ENCODE results near the gene POLR2J3. TPM values are rescaled to one million over a fixed set of nuclear protein-coding genes. Genes with fewer than 3 reads are reported as not detected.
"Not testable (repeated sequence)": the region's sequence is repeated elsewhere in the genome, so short reads cannot be mapped to it uniquely, and the experiment has no call there.

Gene POLR2J3
- 10 to 100 TPM in 3 of 4 donors, 1 to 10 TPM in 1; 9.6 to 27.8 (median 15.4) TPM for total RNA-seq

- Histone ChIP-seq H3K4me3 (peak within 1 kb of the TSS; percentile 62 to 84 (median 73)), H3K27ac (peak within 1 kb of the TSS; percentile 61 to 87 (median 77))
- TF ChIP-seq CTCF (IDR thresholded peaks at IDR 0.05) (peak; percentile 29 to 89 (median 54)), EP300 (IDR thresholded peaks at IDR 0.05) (peak in 1 of 2 donors; percentile 84)
- WGBS, 2 donors, result 0 to 1% methylated on average over 23 to 29 of the region's 64 CpGs
- DNase-seq (ENCODE audit: low spot score in 2 of 2), result peak; percentile 87 to 97
- not testable (repeated sequence) for H3K27me3 ChIP-seq, H3K9me3 ChIP-seq, H3K4me1 ChIP-seq, H3K36me3 ChIP-seq
These were observed at the start of gene POLR2J3 for GRCh38 chr7:102572261-102573239. Gene POLR2J3 (minus strand): TSS chr7:102572583. CDS start chr7:102572521, 62 bp downstream.

- WGBS, 2 donors, result 87 to 100% methylated on average over 3 of the region's 8 CpGs
- H3K27me3 ChIP-seq; H3K4me3 ChIP-seq; H3K9me3 ChIP-seq; H3K4me1 ChIP-seq; H3K27ac ChIP-seq; H3K36me3 ChIP-seq; DNase-seq (ENCODE audit: low spot score in 2 of 2): not testable (repeated sequence)
These were observed 45.7 kb upstream of the POLR2J3 start for GRCh38 chr7:102618122-102618521.

GRCh38 chr7:102616507-102617125, 44.2 kb upstream of the POLR2J3 start, which contains the start of gene RASA4:
Gene RASA4 (minus strand): TSS chr7:102616756. CDS start chr7:102616689, 67 bp downstream.
- WGBS, 2 donors, result no CpG with 5 or more reads among the region's 62 CpGs
- H3K4me1 ChIP-seq, H3K36me3 ChIP-seq, H3K9me3 ChIP-seq, H3K27me3 ChIP-seq: not testable (repeated sequence)
- Histone ChIP-seq H3K4me3 (peak within 1 kb of the TSS; percentile 29 to 50 (median 37)), H3K27ac (peak within 1 kb of the TSS in 1 of 4 donors; percentile 66)
- DNase-seq (ENCODE audit: low spot score in 2 of 2), result peak in 1 of 2 donors; percentile 5

GRCh38 chr7:102615930-102616329, 43.5 kb upstream of the POLR2J3 start:
- not testable (repeated sequence) for H3K4me3 ChIP-seq; H3K36me3 ChIP-seq; DNase-seq (ENCODE audit: low spot score in 2 of 2); H3K4me1 ChIP-seq; H3K27me3 ChIP-seq; H3K27ac ChIP-seq; H3K9me3 ChIP-seq
- WGBS, 2 donors, result no CpG with 5 or more reads among the region's 10 CpGs

- not testable (repeated sequence) for H3K4me3 ChIP-seq; H3K4me1 ChIP-seq; H3K27ac ChIP-seq; H3K27me3 ChIP-seq; H3K9me3 ChIP-seq; H3K36me3 ChIP-seq; DNase-seq (ENCODE audit: low spot score in 2 of 2)
- WGBS, 2 donors, result no CpG with 5 or more reads among the region's 3 CpGs
These were observed 42.5 kb upstream of the POLR2J3 start for GRCh38 chr7:102614873-102615272.

- H3K4me3 ChIP-seq; H3K27me3 ChIP-seq; H3K36me3 ChIP-seq; H3K4me1 ChIP-seq; DNase-seq (ENCODE audit: low spot score in 2 of 2); H3K9me3 ChIP-seq; H3K27ac ChIP-seq: not testable (repeated sequence)
- no CpG with 5 or more reads among the region's 4 CpGs for WGBS, 2 donors
These were observed 41.9 kb upstream of the POLR2J3 start for GRCh38 chr7:102614346-102614697.

- peak in 1 of 2 donors; percentile 4 for DNase-seq (ENCODE audit: low spot score in 2 of 2)
These were observed 41.4 kb upstream of the POLR2J3 start for GRCh38 chr7:102613575-102614345.

GRCh38 chr7:102611675-102612325, 39.4 kb upstream of the POLR2J3 start:
- H3K4me3 ChIP-seq, result not testable (repeated sequence)

More at GRCh38 chr7:102613575-102614345, 41.4 kb upstream of the POLR2J3 start:
- 44% methylated on average over 3 of the region's 15 CpGs; no CpG with 5 or more reads in 1 of the 2 donors for WGBS, 2 donors
- not testable (repeated sequence) for H3K27me3 ChIP-seq, H3K36me3 ChIP-seq, H3K4me1 ChIP-seq, H3K4me3 ChIP-seq, H3K9me3 ChIP-seq
- H3K27ac ChIP-seq, result peak overlapping the region in 2 of 4 donors; percentile 47 to 70

GRCh38 chr7:102611013-102611674, 38.8 kb upstream of the POLR2J3 start:
- not testable (repeated sequence) for H3K36me3 ChIP-seq; DNase-seq (ENCODE audit: low spot score in 2 of 2); H3K27me3 ChIP-seq; H3K4me3 ChIP-seq; H3K9me3 ChIP-seq; H3K27ac ChIP-seq; H3K4me1 ChIP-seq
- no CpG with 5 or more reads among the region's 30 CpGs for WGBS, 2 donors

More at GRCh38 chr7:102611675-102612325, 39.4 kb upstream of the POLR2J3 start:
- not testable (repeated sequence) for H3K9me3 ChIP-seq, H3K27me3 ChIP-seq, H3K36me3 ChIP-seq, H3K4me1 ChIP-seq
- H3K27ac ChIP-seq, result peak overlapping the region in 2 of 4 donors; percentile 56 to 66
- peak in 1 of 2 donors; percentile 5 for DNase-seq (ENCODE audit: low spot score in 2 of 2)
- WGBS, 2 donors, result 7% methylated on average over 7 of the region's 10 CpGs; no CpG with 5 or more reads in 1 of the 2 donors

GRCh38 chr7:102610441-102610840, 38.1 kb upstream of the POLR2J3 start:
- not testable (repeated sequence) for H3K9me3 ChIP-seq; H3K4me1 ChIP-seq; H3K27me3 ChIP-seq; H3K27ac ChIP-seq; DNase-seq (ENCODE audit: low spot score in 2 of 2); H3K4me3 ChIP-seq; H3K36me3 ChIP-seq
- WGBS, 2 donors, result 48% methylated on average over 3 of the region's 7 CpGs; no CpG with 5 or more reads in 1 of the 2 donors

- H3K27ac ChIP-seq; DNase-seq (ENCODE audit: low spot score in 2 of 2); H3K9me3 ChIP-seq; H3K27me3 ChIP-seq; H3K4me3 ChIP-seq; H3K4me1 ChIP-seq; H3K36me3 ChIP-seq: not testable (repeated sequence)
- no CpG with 5 or more reads among the region's 10 CpGs for WGBS, 2 donors
These were observed 37.4 kb upstream of the POLR2J3 start for GRCh38 chr7:102609734-102610133.

Measured in tibial nerve (tissue), 4 donors.